GM13977 (cell line): ENCODE results near the gene EML3.
A peak's percentile ranks its signal among the peaks of the same experiment; 100 is the strongest.
"Not testable (repeated sequence)": the region's sequence is repeated elsewhere in the genome, so short reads cannot be mapped to it uniquely, and the experiment has no call there.

Experiments
- DNase-seq: peaks from one replicate; pipeline ENCODE4 v3.0.0; 2012; ENCODE audit warnings: low spot score
- in situ Hi-C: fragments of 300-500 bp; cut with MboI; formaldehyde crosslinking; loops from one replicate; pipeline ENCODE4 v1.12.0; 2022; ENCODE audit warnings: low sequenced_read_pairs, low pct_unique_long_range_greater_than_20kb, mixed read lengths, inconsistent platforms; ENCODE audit not compliant: unreplicated experiment
- TF ChIP-seq, protein P1 (sequence below): IDR thresholded peaks from 2 replicates; pipeline ENCODE4 v1.5.1; 2012; ENCODE audit warnings: mild to moderate bottlenecking, control low read depth; ENCODE audit not compliant: insufficient read depth; ENCODE audit errors: extremely low read depth, missing control alignments

The EML3 gene

DNA sequence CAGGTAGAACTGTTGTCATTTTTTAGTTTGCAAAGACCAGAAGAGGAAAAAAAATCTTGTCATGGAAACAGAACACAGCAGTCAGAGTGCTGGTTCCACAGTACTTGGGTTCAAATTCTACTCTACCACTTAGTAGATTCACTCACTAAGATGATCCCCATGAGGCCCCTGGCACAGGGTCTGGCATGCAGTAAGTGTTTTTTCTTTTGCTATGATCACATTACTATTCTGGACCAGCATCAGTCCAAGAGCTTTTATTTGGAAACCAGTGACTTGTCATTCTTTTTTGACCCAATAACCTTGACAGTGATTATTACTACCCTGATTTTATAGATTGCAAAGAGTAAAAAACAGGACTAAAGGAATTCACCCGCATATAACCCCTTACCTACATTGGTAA lies 43.0 kb downstream of the EML3 start:
- no peak for DNase-seq
- in situ Hi-C loops: loop anchor here (10.0 kb wide), 1 partner anchor 145 kb away; no protein-coding TSS in a partner anchor
- TF ChIP-seq, protein P1, sequence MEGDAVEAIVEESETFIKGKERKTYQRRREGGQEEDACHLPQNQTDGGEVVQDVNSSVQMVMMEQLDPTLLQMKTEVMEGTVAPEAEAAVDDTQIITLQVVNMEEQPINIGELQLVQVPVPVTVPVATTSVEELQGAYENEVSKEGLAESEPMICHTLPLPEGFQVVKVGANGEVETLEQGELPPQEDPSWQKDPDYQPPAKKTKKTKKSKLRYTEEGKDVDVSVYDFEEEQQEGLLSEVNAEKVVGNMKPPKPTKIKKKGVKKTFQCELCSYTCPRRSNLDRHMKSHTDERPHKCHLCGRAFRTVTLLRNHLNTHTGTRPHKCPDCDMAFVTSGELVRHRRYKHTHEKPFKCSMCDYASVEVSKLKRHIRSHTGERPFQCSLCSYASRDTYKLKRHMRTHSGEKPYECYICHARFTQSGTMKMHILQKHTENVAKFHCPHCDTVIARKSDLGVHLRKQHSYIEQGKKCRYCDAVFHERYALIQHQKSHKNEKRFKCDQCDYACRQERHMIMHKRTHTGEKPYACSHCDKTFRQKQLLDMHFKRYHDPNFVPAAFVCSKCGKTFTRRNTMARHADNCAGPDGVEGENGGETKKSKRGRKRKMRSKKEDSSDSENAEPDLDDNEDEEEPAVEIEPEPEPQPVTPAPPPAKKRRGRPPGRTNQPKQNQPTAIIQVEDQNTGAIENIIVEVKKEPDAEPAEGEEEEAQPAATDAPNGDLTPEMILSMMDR: no peak

DNA sequence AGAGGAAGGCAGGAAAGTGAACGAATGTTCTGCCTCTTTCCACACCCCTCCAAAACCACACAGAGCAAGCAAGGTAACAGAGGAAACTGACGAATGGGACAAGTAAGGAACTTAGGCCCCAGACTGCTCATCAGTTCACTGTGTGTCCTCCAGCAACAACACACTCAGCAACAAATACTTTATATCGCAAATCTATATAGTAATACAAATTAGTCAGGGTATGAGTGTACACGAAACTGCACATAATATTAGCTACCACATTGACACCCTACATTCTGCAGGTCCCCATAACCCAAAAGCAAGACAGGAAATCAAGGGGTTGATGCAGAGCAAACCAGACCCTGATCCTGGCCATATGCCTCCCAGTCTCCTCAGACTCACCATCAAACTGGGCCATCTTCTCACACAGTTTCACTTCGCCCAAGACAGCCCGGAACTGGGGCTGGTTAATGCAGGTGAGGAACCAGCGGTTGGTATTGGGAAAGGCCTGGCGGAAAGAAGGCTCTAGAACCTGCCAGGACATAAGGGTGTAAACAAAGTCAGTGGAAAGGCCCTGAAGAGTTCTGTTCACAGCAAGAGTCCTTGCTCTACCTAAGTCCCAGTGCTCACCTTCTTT lies 45.4 kb downstream of the EML3 start:
- in situ Hi-C loops: loop anchor here (10.0 kb wide), 1 partner anchor 142 kb away; no protein-coding TSS in a partner anchor
- DNase-seq: no peak
- TF ChIP-seq, protein P1: no peak

DNA sequence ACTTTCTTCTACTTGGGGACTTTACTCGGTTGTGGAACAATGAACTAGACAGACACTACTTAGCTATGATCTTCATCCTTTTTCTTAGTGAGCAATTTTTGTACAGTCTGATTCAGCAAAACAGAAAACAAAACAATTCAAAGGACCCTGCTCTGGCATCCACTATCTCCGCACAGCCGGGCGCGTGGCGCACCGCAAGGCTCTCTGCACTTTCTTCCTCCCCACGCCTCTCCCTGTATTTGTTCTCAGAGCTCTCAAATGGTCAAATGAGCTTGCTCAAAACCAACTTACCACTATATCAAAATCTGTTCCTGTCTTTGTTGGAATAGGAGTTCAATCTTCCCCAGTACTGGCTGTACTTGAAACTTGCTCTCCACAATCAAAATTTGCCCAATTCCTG lies 46.3 kb downstream of the EML3 start:
- TF ChIP-seq, protein P1: no peak
- in situ Hi-C loops: loop anchor here (10.0 kb wide), 1 partner anchor 141 kb away; no protein-coding TSS in a partner anchor
- no peak for DNase-seq

DNA sequence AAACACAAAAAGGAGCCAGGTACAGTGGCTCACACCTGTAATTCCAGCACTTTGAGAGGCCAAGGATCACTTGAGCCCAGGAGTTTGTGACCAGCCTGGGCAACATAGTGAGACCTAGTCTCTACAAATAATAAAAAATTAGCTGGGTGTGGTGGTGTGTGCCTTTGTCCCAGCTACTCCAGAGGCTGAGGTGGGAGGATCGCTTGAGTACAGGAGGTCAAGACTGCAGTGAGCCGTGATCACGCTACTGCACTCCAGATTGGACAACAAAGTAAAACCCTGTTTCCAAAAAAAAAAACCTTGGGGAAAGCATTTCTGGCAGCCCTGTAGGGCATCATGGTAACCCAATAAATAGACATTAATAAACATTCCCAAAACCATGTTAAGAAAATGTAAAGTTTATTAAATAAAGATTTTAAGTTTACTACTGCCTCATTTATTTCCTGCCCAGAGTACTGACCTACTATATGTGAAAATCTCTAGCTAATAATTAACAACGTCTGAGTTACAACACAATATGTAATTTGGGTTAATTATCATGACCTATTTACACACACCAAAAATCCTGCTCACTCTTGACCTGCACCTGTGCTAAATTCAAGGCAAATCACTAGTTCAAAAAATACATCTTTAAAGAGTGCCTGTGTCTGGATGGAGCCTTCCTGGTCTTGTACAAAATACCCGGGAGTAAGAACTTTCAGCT lies 47.3 kb downstream of the EML3 start:
- TF ChIP-seq, protein P1: no peak
- in situ Hi-C loops: loop anchor here (10.0 kb wide), 1 partner anchor 140 kb away; no protein-coding TSS in a partner anchor
- DNase-seq: no peak

DNA sequence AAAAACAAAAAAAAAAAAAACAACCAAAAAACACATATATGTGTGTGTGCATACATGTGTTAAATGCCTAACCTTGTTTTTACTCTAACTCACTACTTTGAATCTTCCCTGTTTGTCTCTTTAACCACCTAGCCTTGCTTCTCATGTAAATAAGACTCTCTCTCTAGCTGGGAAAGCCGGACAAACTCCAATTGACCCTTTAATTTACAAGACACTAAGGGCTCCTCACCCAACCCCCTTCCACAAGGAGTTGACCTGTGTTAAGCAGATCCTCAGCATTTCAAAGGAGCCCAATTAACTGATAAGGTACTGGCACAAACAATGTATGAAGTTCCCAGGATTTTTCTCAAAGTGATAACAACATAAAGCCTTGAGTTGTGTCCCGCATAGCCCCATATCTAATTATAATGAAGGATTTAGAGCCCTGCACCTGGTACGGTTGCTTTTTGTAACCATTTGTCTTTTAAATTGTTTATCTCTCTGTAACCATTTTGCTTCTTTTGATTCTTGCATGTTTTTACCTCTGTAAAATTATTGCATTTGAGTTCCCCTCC lies 50.8 kb downstream of the EML3 start:
- DNase-seq: not testable (repeated sequence)
- in situ Hi-C loops: loop anchor here (10.0 kb wide), 1 partner anchor 137 kb away; no protein-coding TSS in a partner anchor

DNA sequence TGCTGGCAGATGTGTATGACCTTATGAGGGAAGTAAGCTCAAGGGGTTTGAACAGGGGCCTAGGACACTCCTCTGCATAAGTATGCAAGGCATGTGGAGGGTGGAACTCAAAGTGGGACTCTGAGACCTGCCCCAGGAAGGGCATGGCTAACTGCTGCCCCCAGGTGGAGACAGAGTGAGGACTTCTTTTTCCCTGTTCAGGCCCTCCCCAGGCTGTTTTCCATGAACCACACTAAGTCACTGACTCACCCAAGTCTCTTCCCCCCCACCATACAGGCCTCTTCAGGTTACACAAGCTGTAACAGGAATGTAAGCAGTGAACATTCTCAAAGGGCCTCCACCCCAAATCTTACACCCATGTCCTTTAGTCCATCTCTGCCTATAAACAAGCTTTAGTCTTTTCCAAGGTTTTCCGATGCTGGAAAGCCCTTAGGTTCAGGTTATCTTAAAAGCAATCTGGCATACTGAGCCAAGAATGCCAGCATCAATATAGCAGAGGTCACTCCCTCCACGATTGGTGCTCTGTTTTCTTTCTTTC lies 51.9 kb downstream of the EML3 start:
- in situ Hi-C loops: loop anchor here (10.0 kb wide), 1 partner anchor 136 kb away; no protein-coding TSS in a partner anchor
- DNase-seq: no peak
- TF ChIP-seq, protein P1: peak; percentile 72

DNA sequence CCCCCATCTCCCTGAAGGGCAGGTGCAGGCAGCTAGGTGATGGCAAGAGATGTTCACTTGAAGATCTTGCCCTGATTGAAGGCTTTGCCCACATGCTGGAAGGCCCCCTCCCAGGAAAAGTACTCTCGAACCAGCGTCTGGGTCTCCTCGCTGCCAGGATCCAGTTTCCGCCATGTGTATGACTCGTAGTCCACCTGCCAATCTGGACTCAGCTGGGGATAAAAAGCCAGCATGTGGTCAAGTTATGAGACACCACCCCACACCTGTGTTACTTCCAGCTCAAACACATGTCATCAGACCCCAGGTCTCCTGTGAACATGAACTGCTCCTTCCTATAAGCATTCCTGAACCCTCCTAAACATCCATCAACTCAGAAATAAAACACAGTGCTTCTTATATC lies 52.9 kb downstream of the EML3 start:
- not testable (repeated sequence) for DNase-seq
- in situ Hi-C loops: loop anchor here (10.0 kb wide), 1 partner anchor 135 kb away; no protein-coding TSS in a partner anchor
